HEK293T (cell line): ENCODE results near the gene IL4R.
"Not testable (repeated sequence)": the region's sequence is repeated elsewhere in the genome, so short reads cannot be mapped to it uniquely, and the experiment has no call there.

Source experiments
- CTCF ChIA-PET: fragments of 350-600 bp; formaldehyde crosslinking; extraction: SDS; loops from one replicate; lab custom pipeline; 2021; ENCODE audit warnings: antibody characterized with exemption, inconsistent platforms; lab: Yijun Ruan, JAX
- POLR2A ChIA-PET: fragments of 350-600 bp; formaldehyde crosslinking; extraction: SDS; loops from one replicate; lab custom pipeline; 2020; ENCODE audit warnings: antibody characterized with exemption, inconsistent platforms; lab: Yijun Ruan, JAX
- DNase-seq: peaks from one replicate; pipeline ENCODE4 v3.0.0; 2012; ENCODE audit warnings: mixed read lengths; ENCODE audit errors: extremely low spot score
- ARNT ChIP-seq: fragments of 450-650 bp; IDR thresholded peaks from 2 replicates; pipeline ENCODE4 v1.6.1; 2017; ENCODE audit warnings: mild to moderate bottlenecking
- BHLHE40 ChIP-seq: fragments of 450-650 bp; IDR thresholded peaks from 2 replicates; pipeline ENCODE4 v1.6.1; 2016; ENCODE audit warnings: mild to moderate bottlenecking, moderate library complexity, borderline replicate concordance
- CTBP1 ChIP-seq: fragments of 450-650 bp; IDR thresholded peaks from 2 replicates; pipeline ENCODE4 v1.6.1; 2016; ENCODE audit warnings: borderline replicate concordance
- ELF4 ChIP-seq: fragments of 450-650 bp; IDR thresholded peaks from 2 replicates; pipeline ENCODE4 v1.6.1; 2017; ENCODE audit warnings: antibody characterized with exemption
- FOXA1 ChIP-seq: fragments of 450-650 bp; IDR thresholded peaks from 2 replicates; pipeline ENCODE4 v1.6.1; 2016; ENCODE audit warnings: mild to moderate bottlenecking
- FOXK2 ChIP-seq: fragments of 450-650 bp; IDR thresholded peaks from 2 replicates; pipeline ENCODE4 v1.6.1; 2016; ENCODE audit warnings: mild to moderate bottlenecking
- FOXM1 ChIP-seq: fragments of 450-650 bp; IDR thresholded peaks from 2 replicates; pipeline ENCODE4 v1.6.1; 2017; ENCODE audit warnings: mild to moderate bottlenecking, borderline replicate concordance
- HDGF ChIP-seq: fragments of 450-650 bp; IDR thresholded peaks from 2 replicates; pipeline ENCODE4 v1.6.1; 2017; ENCODE audit warnings: antibody characterized with exemption, borderline replicate concordance
- L3MBTL2 ChIP-seq: fragments of 450-650 bp; conservative IDR thresholded peaks from 2 replicates; pipeline ENCODE4 v1.6.1; 2016; ENCODE audit warnings: mild to moderate bottlenecking
- LEF1 ChIP-seq: fragments of 450-650 bp; IDR thresholded peaks from 2 replicates; pipeline ENCODE4 v1.6.1; 2017; ENCODE audit warnings: mild to moderate bottlenecking, borderline replicate concordance
- NFRKB ChIP-seq: fragments of 450-650 bp; IDR thresholded peaks from 2 replicates; pipeline ENCODE4 v1.6.1; 2016; ENCODE audit warnings: mild to moderate bottlenecking, moderate library complexity
- SP1 ChIP-seq: fragments of 450-650 bp; IDR thresholded peaks from 2 replicates; pipeline ENCODE4 v1.6.1; 2017
- SUZ12 ChIP-seq: fragments of 450-650 bp; IDR thresholded peaks from 2 replicates; pipeline ENCODE4 v1.6.1; 2016; ENCODE audit warnings: mild to moderate bottlenecking
- TARDBP ChIP-seq: fragments of 450-650 bp; IDR thresholded peaks from 2 replicates; pipeline ENCODE4 v1.6.1; 2016
- ZNF384 ChIP-seq: fragments of 450-650 bp; IDR thresholded peaks from 2 replicates; pipeline ENCODE4 v1.6.1; 2016
- TF ChIP-seq, protein P1 (sequence below): fragments of 450-650 bp; IDR thresholded peaks from 2 replicates; pipeline ENCODE4 v1.6.1; 2016

The IL4R gene

DNA sequence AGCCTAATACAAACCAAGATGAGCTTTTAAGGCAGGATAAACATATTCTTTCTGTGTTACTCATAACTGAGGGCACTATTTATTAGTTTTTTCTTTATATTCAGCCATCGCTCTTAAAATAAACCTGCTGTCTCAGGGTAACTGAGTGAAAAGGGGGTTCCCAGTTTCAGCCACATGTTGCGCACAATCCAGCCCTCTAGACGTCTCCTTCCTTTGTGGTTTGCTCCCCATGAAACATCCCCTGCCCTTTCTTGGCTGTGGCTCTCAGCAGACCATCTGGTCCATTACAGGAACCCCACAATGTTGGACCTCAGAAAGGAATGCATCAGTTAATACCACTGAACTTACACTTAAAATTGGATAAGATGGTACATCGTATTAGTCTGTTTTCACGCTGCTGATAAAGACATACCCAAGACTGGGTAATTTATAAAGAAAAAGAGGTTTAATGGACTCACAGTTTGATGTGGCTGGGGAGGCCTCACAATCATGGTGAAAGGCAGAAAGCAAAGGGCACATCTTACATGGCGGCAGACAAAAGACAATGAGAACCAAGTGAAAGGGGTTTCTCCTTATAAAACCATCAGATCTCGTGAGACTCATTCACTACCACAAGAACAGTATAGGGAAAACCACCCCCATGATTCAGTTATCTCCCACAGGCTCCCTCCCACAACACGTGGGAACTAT lies 75.6 kb downstream of the IL4R start:
- POLR2A ChIA-PET: no interaction called here
- CTCF ChIA-PET: no interaction called here
- DNase-seq: no peak
- TF ChIP-seq FOXA1 (no peak), LEF1 (no peak), CTBP1 (no peak), TARDBP (no peak), ARNT (no peak), NFRKB (no peak), SUZ12 (no peak), ZNF384 (no peak), L3MBTL2 (no peak), HDGF (no peak), SP1 (no peak), FOXM1 (no peak), BHLHE40 (no peak), FOXK2 (no peak)
- TF ChIP-seq, protein P1, sequence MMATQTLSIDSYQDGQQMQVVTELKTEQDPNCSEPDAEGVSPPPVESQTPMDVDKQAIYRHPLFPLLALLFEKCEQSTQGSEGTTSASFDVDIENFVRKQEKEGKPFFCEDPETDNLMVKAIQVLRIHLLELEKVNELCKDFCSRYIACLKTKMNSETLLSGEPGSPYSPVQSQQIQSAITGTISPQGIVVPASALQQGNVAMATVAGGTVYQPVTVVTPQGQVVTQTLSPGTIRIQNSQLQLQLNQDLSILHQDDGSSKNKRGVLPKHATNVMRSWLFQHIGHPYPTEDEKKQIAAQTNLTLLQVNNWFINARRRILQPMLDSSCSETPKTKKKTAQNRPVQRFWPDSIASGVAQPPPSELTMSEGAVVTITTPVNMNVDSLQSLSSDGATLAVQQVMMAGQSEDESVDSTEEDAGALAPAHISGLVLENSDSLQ: no peak

DNA sequence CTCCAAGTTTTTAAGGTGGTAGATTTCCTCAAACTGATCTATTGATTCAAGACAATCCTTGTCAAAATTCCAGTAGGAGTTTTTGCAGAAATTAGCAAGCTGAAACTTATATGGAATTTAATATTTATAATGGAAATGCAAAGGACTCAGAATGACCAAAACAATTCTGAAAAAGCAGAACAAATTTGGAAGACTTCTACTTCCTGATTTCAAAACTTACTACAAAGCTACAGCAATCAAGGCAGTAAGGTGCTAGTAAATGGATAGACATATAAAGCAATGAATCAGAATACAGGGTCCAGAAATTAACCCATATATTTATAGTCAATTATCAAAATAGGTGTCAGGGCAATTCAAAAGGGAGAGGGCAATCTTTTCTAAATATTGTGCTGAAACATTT lies 76.4 kb downstream of the IL4R start:
- no peak for DNase-seq
- TF ChIP-seq SP1: no peak
- no peak for TF ChIP-seq FOXA1
- TF ChIP-seq ARNT: no peak
- no peak for TF ChIP-seq L3MBTL2
- no peak for TF ChIP-seq ELF4
- TF ChIP-seq, protein P1: no peak
- TF ChIP-seq LEF1: no peak
- no peak for TF ChIP-seq FOXM1
- TF ChIP-seq HDGF: no peak
- no peak for TF ChIP-seq NFRKB
- no peak for TF ChIP-seq SUZ12
- no peak for TF ChIP-seq FOXK2
- CTCF ChIA-PET: no interaction called here
- POLR2A ChIA-PET: no interaction called here

DNA sequence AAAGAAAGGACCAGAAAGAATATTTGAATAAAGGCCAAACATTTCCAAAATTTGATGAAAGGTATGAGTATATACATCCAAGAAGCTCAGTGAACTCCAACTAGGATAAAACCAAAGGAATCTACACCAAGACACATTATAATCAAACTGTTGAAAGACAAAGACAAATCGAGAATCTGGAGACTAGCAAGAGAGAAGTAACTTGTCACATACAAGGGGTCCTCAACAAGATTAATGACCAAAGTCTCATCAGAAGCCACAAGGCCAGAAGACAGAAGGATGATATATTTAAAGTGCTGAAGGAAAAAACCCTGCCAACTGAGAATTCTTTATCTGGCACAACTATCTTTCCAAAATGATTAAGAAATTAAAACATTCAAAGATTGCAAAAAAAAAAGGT lies 78.9 kb downstream of the IL4R start:
- no peak for TF ChIP-seq ELF4
- TF ChIP-seq BHLHE40: no peak
- no peak for TF ChIP-seq NFRKB
- no peak for TF ChIP-seq TARDBP
- no peak for TF ChIP-seq LEF1
- no peak for TF ChIP-seq ZNF384
- no peak for TF ChIP-seq CTBP1
- DNase-seq: no peak
- ChIA-PET CTCF (no interaction called here), POLR2A (interaction anchor here (0.9 kb wide), 1 partner anchor 8 kb away, joined by 3 read pairs; no protein-coding TSS in a partner anchor)

DNA sequence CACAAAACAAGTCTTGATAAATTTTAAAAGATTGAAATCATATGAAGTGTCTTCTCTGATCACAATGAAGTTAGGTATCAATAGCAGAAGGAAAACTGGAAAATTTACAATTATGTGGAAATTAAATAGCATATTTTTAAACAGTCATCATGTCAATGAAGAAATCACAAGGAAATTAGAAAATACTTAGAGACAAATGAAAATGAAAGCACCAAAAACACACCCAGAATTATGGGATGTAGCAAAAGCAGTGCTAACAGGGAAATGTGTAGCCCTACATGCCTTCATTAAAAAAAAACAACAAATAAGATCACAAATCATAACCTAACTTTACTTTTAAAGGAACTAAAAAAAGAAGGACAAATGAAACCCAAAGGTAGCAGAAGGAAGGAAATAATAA lies 80.7 kb downstream of the IL4R start:
- CTCF ChIA-PET: no interaction called here
- POLR2A ChIA-PET: no interaction called here
- TF ChIP-seq CTBP1: no peak
- no peak for TF ChIP-seq ELF4
- TF ChIP-seq FOXK2: no peak
- TF ChIP-seq TARDBP: no peak
- no peak for TF ChIP-seq FOXA1
- no peak for DNase-seq

DNA sequence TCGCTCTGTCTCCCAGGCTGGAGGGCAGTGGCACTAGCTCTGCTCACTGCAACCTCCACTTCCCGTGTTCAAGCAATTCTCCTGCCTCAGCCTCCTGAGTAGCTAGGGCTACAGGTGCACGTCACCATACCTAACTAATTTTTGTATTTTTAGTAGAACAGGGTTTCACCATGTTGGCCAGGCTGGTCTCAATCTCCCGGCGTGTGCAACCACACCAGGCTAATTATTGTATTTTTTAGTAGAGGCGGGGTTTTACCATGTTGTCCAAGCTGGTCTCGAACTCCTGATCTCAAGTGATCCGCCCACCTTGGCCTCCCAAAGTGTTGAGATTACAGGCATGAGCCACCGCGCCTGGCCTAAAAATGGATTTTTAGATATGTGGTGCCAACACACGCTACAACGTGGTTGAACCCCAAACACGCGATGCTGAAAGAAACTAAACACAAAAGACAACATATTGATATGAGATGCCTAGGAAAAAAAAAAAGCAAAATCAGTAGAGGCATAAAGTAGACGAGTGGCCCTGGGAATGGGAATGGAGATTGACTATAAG lies 84.6 kb downstream of the IL4R start:
- POLR2A ChIA-PET, CTCF ChIA-PET, DNase-seq: not testable (repeated sequence)

DNA sequence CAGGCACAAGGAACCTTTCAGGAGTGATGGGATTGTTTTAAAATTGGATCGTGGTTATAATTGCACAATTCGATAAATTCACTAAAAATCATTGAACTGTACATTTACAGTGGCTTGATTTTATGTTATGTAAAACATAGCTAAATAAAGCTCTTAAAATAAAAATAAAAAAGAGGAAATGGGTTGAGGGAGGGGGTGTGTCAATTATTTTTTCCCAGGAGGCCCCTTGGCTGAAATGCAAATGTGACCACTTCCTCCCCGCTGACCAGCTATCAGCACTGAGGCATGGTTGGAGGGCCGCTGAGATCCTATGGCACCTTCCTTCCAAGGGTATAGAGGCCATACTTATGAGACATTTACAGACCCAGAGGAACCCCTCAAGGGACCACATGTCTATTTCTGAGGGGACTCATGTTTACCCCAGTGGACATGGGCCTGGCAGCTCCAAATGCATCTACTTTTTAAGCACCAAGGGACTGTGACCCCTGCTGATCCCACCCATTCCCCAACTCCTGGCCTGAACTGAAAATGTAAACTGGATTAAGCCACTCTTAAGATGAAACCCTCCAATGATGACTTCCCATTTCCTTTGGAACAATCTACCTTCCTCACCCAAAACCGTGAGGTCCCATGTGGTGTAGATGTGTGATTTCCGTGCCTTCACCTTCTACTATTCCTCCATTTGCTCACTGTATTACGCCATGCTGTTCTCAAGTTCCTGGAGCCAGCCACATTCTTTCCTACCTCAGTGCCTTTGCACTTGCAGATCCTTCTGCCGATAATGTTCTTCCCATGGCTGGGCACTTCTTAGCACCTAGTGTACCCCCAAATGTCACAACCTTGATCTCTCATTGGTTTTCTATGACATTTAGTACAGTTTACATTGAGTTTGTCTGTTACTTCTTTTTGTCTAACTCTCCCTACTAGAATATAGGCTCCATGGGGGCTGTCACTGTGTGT lies 85.4 kb downstream of the IL4R start:
- no peak for TF ChIP-seq FOXK2
- TF ChIP-seq FOXA1: no peak
- TF ChIP-seq, protein P1: no peak
- no peak for TF ChIP-seq TARDBP
- TF ChIP-seq CTBP1: no peak
- CTCF ChIA-PET: no interaction called here
- POLR2A ChIA-PET: no interaction called here
- no peak for DNase-seq

DNA sequence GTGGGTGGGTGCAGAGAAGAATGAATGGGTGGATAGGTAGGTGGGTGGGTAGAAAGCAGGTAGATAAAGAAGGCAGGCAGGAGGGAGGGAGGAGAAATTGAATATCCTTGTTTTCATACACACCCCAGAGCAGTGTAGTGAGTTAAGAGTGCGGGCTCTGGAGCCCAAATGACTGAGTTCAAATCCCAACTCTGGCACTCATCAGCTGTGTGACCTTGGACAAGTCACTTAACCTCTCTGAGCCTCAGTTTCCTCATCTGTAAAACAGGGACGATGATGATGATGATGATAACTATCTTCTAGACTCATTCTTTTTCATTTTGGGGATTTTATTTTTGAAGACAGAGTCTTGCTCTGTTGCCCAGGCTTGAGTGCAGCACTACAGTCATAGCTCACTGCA lies 86.2 kb downstream of the IL4R start:
- CTCF ChIA-PET: no interaction called here
- DNase-seq: no peak
- TF ChIP-seq ARNT (no peak), HDGF (no peak), LEF1 (no peak), FOXM1 (no peak), TARDBP (no peak), FOXK2 (no peak), ZNF384 (no peak), FOXA1 (no peak), NFRKB (no peak), CTBP1 (no peak), SP1 (no peak)
- TF ChIP-seq, protein P1: no peak
- POLR2A ChIA-PET: interaction anchor here (1.2 kb wide), 1 partner anchor 196 kb away, joined by 3 read pairs; the partner anchor contains the start of gene KDM8
